ENCODE data around the gene PLCB2. TPM values are rescaled to one million over a fixed set of nuclear protein-coding genes. Genes with fewer than 3 reads are reported as not detected.

Gene PLCB2
- total RNA-seq, 4 donors from 2014 or later: 1.7 to 7.2 (median 4.1) TPM

DNA sequence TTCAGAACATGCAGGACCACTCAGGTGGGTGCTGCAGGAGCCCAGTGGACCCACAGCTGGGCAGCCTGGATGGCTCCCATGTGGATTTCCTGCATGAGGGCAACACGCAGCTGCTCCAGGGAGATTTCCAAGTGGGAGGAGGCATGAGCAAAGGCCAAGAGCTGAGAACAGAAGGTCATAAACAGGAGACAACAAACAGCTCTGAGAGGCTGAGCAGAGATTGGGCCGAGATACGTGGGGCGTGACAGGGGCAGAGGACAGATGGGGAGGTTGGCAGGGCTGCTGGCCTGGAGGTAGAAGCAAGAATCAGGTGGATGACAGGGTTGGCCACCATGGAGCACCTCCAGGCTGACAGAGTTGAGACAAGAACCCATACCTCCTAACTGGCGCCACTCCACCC, 46.0 kb upstream of the PLCB2 start:
- H3K27ac ChIP-seq: no peak overlapping the region
- no peaks in the 10 kb centered on the region for H3K36me3 ChIP-seq
- no peaks in the 10 kb centered on the region for H3K27me3 ChIP-seq
- no peak overlapping the region for H3K4me3 ChIP-seq (replicated peaks in 1 of 3)
- 82 to 88% methylated on average over 5 of the region's 5 CpGs for WGBS, 2 donors
- peaks cover 8 to 12% of the 10 kb centered on the region in 2 donors for H3K4me1 ChIP-seq
- DNase-seq: no peak
- H3K9me3 ChIP-seq: no peaks in the 10 kb centered on the region
- intact Hi-C loops (cut with DNase I): no loop called here
- TF ChIP-seq CTCF (IDR thresholded peaks at IDR 0.05) (no peak), POLR2A (IDR thresholded peaks at IDR 0.05) (no peak)

DNA sequence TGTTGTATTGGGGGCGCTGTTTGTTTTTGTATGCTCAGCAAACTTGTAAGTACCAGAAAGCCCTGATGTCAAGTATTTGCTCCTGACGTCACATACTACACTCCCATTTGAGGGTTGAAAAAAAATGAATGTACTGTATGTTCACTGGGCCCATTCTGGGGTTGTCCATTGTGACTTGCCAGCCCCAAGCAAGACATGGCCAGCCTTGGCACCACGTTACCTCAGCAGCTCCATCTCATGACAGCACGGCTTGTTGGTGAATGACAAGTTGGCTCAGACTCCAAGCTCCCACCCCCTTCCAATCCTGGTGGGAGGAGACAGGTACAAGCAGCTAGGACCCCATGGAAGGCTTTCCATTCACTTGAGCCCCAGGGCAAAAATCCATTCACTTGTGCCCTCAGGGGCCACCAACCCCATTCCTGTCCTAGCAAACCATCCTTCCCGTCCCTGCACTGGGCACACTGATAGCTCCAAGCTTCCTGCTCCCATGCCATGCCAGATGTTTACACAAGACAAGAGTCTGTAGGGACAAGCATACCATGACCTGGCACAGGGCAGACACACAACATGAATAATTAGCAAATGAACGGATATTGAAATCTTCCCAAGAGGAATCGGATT, 44.7 kb upstream of the PLCB2 start:
- DNase-seq: no peak
- Histone ChIP-seq H3K36me3 (no peaks in the 10 kb centered on the region), H3K4me1 (peaks cover 0 to 2% of the 10 kb centered on the region in 2 donors), H3K9me3 (no peaks in the 10 kb centered on the region), H3K27me3 (no peaks in the 10 kb centered on the region), H3K4me3 (replicated peaks in 1 of 3) (no peak overlapping the region), H3K27ac (no peak overlapping the region)
- intact Hi-C loops (cut with DNase I): no loop called here
- TF ChIP-seq POLR2A (IDR thresholded peaks at IDR 0.05) (no peak), CTCF (IDR thresholded peaks at IDR 0.05) (no peak)
- 88 to 89% methylated on average over 7 of the region's 7 CpGs for WGBS, 2 donors

DNA sequence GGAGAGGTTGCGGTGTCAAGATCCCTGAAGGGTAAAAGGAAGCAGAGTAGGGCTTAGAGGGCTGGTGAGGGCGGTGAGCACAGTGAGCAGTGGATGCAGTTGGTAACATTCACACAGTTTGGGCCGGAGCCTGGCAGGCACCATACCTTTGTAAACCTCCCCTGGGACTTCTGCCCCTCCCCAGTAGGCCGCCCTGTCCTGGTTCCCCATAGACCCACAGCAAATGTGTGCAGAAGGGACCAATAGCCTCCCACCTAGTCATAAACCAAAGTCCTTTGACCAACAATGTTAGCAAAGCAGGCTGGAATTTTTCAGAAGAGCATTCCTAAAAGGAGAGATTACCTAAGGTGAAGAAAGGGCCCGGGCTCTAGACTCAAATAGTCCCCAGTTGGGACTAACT, 41.4 kb upstream of the PLCB2 start:
- Histone ChIP-seq H3K27me3 (no peaks in the 10 kb centered on the region), H3K27ac (no peak overlapping the region), H3K4me1 (peaks cover 23 to 27% of the 10 kb centered on the region in 2 donors), H3K4me3 (replicated peaks in 1 of 3) (no peak overlapping the region), H3K36me3 (no peaks in the 10 kb centered on the region), H3K9me3 (no peaks in the 10 kb centered on the region)
- TF ChIP-seq CTCF (IDR thresholded peaks at IDR 0.05) (no peak), POLR2A (IDR thresholded peaks at IDR 0.05) (no peak)
- intact Hi-C loops (cut with DNase I): no loop called here
- DNase-seq: no peak
- 91 to 94% methylated on average over 5 of the region's 5 CpGs for WGBS, 2 donors

DNA sequence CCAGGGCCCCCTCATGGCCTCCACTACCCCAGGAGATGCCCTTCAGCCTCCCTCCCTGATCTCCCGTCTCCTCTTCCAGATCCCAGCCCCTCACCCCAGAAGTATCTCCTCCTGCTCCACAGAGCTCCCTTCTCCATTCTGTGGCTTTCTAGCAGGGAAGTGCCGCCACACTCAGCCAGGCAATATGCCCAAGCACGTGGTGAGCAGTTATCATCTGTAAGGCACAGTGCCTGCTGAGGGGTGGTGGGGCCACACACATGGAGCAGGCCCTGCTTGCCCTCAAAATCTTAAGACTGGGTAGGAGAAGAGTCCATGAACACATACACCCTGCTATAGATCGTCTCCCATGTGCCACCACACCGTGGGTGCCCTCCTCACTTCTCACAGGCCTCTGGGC, 40.7 kb upstream of the PLCB2 start:
- WGBS, 2 donors: 94 to 100% methylated on average over 3 to 4 of the region's 5 CpGs
- no peak for TF ChIP-seq CTCF (IDR thresholded peaks at IDR 0.05)
- TF ChIP-seq POLR2A (IDR thresholded peaks at IDR 0.05): no peak
- intact Hi-C loops (cut with DNase I): no loop called here

DNA sequence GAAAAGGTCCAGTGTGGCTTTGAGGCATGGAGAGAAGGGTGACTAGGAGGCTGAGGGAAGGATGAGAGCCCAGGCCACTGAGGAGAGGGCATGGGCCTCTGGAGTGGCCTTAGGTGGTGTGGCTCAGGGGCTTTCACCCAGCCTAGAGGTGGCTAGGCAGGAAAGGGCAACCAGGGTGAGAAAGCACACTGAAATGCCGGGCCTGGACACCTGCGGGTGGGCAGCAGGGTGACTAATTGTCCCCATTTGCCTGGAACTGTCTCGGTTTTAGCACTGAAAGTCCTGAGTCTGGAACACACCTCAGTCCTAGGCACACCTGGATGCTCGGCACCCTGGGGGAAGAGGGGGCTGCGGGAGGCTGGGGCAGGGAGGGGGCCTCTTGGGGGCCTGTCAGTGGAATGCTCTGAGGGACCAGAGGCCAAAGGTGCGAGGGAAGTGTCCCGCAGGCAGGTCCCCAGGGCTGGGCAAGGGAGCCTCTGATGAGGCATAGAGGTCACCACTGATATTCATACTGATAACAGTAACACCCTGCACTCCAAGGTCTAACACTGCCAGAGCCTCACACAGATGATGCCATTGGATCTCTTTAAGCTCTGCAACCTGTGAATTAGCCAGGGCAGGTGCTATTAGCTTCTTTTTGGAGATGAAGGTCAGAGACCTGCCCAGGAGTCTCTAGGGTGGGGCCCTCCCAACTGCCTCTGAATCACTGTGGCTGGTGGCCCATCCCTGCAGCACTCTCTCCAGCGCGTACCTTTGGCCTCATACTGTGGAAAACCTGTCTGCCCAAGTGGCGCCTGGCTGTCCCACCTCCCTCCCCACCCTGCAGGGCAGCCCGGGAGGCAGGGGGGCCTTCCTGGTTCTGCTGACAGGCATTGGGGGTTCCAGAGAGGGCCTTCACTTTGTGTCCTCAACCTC, 40.1 kb upstream of the PLCB2 start:
- Histone ChIP-seq H3K4me3 (replicated peaks in 1 of 3) (no peak overlapping the region), H3K27me3 (no peaks in the 10 kb centered on the region), H3K36me3 (no peaks in the 10 kb centered on the region), H3K27ac (no peak overlapping the region), H3K9me3 (no peaks in the 10 kb centered on the region), H3K4me1 (peaks cover 31 to 41% of the 10 kb centered on the region in 2 donors)
- intact Hi-C loops (cut with DNase I): no loop called here
- no peak for DNase-seq
- 90 to 98% methylated on average over 7 to 11 of the region's 11 CpGs for WGBS, 2 donors
- TF ChIP-seq POLR2A (IDR thresholded peaks at IDR 0.05) (no peak), CTCF (IDR thresholded peaks at IDR 0.05) (no peak)

More for the DNA sequence above, 40.7 kb upstream of the PLCB2 start:
- Histone ChIP-seq H3K4me1 (peaks cover 25 to 34% of the 10 kb centered on the region in 2 donors), H3K4me3 (replicated peaks in 1 of 3) (no peak overlapping the region), H3K27ac (no peak overlapping the region), H3K36me3 (no peaks in the 10 kb centered on the region), H3K9me3 (no peaks in the 10 kb centered on the region), H3K27me3 (no peaks in the 10 kb centered on the region)
- DNase-seq: no peak

Measured in thyroid gland (tissue), 4 donors.